ENCODE data around the gene GCNT3.

- TF ChIP-seq CTCF (IDR thresholded peaks at IDR 0.05) (no peak), SP1 (CRISPR knock-in tag; conservative IDR thresholded peaks at IDR 0.05) (no peak), GRHL2 (CRISPR knock-in tag; IDR thresholded peaks at IDR 0.05; ENCODE audit: insufficient replicate concordance, severe bottlenecking) (no peak), ZNF423 (CRISPR knock-in tag; IDR thresholded peaks at IDR 0.05) (no peak), MXD4 (CRISPR knock-in tag; IDR thresholded peaks at IDR 0.05; ENCODE audit: borderline replicate concordance) (no peak), IRF2 (CRISPR knock-in tag; IDR thresholded peaks at IDR 0.05; ENCODE audit: borderline replicate concordance, low read depth) (no peak)
- TF ChIP-seq, protein P1, sequence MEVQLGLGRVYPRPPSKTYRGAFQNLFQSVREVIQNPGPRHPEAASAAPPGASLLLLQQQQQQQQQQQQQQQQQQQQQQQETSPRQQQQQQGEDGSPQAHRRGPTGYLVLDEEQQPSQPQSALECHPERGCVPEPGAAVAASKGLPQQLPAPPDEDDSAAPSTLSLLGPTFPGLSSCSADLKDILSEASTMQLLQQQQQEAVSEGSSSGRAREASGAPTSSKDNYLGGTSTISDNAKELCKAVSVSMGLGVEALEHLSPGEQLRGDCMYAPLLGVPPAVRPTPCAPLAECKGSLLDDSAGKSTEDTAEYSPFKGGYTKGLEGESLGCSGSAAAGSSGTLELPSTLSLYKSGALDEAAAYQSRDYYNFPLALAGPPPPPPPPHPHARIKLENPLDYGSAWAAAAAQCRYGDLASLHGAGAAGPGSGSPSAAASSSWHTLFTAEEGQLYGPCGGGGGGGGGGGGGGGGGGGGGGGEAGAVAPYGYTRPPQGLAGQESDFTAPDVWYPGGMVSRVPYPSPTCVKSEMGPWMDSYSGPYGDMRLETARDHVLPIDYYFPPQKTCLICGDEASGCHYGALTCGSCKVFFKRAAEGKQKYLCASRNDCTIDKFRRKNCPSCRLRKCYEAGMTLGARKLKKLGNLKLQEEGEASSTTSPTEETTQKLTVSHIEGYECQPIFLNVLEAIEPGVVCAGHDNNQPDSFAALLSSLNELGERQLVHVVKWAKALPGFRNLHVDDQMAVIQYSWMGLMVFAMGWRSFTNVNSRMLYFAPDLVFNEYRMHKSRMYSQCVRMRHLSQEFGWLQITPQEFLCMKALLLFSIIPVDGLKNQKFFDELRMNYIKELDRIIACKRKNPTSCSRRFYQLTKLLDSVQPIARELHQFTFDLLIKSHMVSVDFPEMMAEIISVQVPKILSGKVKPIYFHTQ (CRISPR knock-in tag; IDR thresholded peaks at IDR 0.05): no peak
- TF ChIP-seq, protein P2, sequence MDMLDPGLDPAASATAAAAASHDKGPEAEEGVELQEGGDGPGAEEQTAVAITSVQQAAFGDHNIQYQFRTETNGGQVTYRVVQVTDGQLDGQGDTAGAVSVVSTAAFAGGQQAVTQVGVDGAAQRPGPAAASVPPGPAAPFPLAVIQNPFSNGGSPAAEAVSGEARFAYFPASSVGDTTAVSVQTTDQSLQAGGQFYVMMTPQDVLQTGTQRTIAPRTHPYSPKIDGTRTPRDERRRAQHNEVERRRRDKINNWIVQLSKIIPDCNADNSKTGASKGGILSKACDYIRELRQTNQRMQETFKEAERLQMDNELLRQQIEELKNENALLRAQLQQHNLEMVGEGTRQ (CRISPR knock-in tag; IDR thresholded peaks at IDR 0.05): no peak
- TF ChIP-seq, protein P3, sequence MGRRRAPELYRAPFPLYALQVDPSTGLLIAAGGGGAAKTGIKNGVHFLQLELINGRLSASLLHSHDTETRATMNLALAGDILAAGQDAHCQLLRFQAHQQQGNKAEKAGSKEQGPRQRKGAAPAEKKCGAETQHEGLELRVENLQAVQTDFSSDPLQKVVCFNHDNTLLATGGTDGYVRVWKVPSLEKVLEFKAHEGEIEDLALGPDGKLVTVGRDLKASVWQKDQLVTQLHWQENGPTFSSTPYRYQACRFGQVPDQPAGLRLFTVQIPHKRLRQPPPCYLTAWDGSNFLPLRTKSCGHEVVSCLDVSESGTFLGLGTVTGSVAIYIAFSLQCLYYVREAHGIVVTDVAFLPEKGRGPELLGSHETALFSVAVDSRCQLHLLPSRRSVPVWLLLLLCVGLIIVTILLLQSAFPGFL (CRISPR knock-in tag; IDR thresholded peaks at IDR 0.05; ENCODE audit: borderline replicate concordance): no peak
Measured at GRCh38 chr15:59615661-59616060, 4.1 kb downstream of the GCNT3 start.
